Activated T-cell treated with anti-CD3 and anti-CD28 coated beads, Interleukin-2, amount 50 U/mL, for 24 hours (primary cell): Measurements from ENCODE around the gene IL21.

Experiments used
- DNase-seq: peaks from one replicate; pipeline ENCODE4 v3.0.0-alpha.2; 2020
- H3K27ac Mint-ChIP-seq: 2 replicates; pipeline ENCODE4 v1.8.0; 2020; ENCODE audit warnings: mild to moderate bottlenecking, mixed read lengths
- H3K27me3 Mint-ChIP-seq: 2 replicates; pipeline ENCODE4 v1.8.0; 2020; ENCODE audit warnings: mixed read lengths
- H3K36me3 Mint-ChIP-seq: 2 replicates; pipeline ENCODE4 v1.8.0; 2020; ENCODE audit warnings: low read depth, mixed read lengths
- H3K4me1 Mint-ChIP-seq: 2 replicates; pipeline ENCODE4 v1.8.0; 2020; ENCODE audit warnings: low read depth, mixed read lengths
- H3K4me3 Mint-ChIP-seq: 2 replicates; pipeline ENCODE4 v1.8.0; 2020; ENCODE audit warnings: mild to moderate bottlenecking, moderate library complexity, mixed read lengths
- H3K9me3 Mint-ChIP-seq: 2 replicates; pipeline ENCODE4 v1.8.0; 2020; ENCODE audit warnings: mixed read lengths

The IL21 gene

GRCh38 chr4:122617597-122618593, 3.0 kb downstream of the IL21 start:
- DNase-seq = no peak
- H3K9me3 Mint-ChIP-seq = no peaks in the 10 kb centered on the region
- no peaks in the 10 kb centered on the region for H3K27me3 Mint-ChIP-seq
- H3K27ac Mint-ChIP-seq = peak overlapping the region; percentile 81
- peaks cover 62% of the 10 kb centered on the region for H3K4me1 Mint-ChIP-seq
- peaks cover 53% of the 10 kb centered on the region for H3K36me3 Mint-ChIP-seq
- peak overlapping the region; percentile 81 for H3K4me3 Mint-ChIP-seq

GRCh38 chr4:122616915-122617596, 3.8 kb downstream of the IL21 start:
- peaks cover 51% of the 10 kb centered on the region for H3K36me3 Mint-ChIP-seq
- DNase-seq = no peak
- H3K27me3 Mint-ChIP-seq = no peaks in the 10 kb centered on the region
- peaks cover 56% of the 10 kb centered on the region for H3K4me1 Mint-ChIP-seq
- no peaks in the 10 kb centered on the region for H3K9me3 Mint-ChIP-seq
- peak overlapping the region; percentile 81 for H3K27ac Mint-ChIP-seq
- H3K4me3 Mint-ChIP-seq = peak overlapping the region; percentile 81

- Mint-ChIP-seq H3K4me3 (no peak overlapping the region), H3K27me3 (no peaks in the 10 kb centered on the region), H3K36me3 (peaks cover 43% of the 10 kb centered on the region), H3K4me1 (peaks cover 40% of the 10 kb centered on the region), H3K9me3 (no peaks in the 10 kb centered on the region), H3K27ac (no peak overlapping the region)
- DNase-seq = no peak
Measured at GRCh38 chr4:122614621-122615020, 6.2 kb downstream of the IL21 start.

- H3K9me3 Mint-ChIP-seq = no peaks in the 10 kb centered on the region
- no peak overlapping the region for H3K4me3 Mint-ChIP-seq
- H3K36me3 Mint-ChIP-seq = peaks cover 32% of the 10 kb centered on the region
- peaks cover 22% of the 10 kb centered on the region for H3K4me1 Mint-ChIP-seq
- no peak overlapping the region for H3K27ac Mint-ChIP-seq
- no peak for DNase-seq
- H3K27me3 Mint-ChIP-seq = no peaks in the 10 kb centered on the region
Measured at GRCh38 chr4:122612540-122612939, 8.3 kb downstream of the IL21 start.

GRCh38 chr4:122606364-122607043, 14.4 kb downstream of the IL21 start:
- DNase-seq = no peak
- Mint-ChIP-seq H3K4me1 (peaks cover 28% of the 10 kb centered on the region), H3K27me3 (peaks cover 7% of the 10 kb centered on the region), H3K27ac (no peak overlapping the region), H3K4me3 (no peak overlapping the region), H3K9me3 (no peaks in the 10 kb centered on the region), H3K36me3 (peaks cover 6% of the 10 kb centered on the region)

- Mint-ChIP-seq H3K36me3 (no peaks in the 10 kb centered on the region), H3K4me1 (peaks cover 29% of the 10 kb centered on the region), H3K9me3 (no peaks in the 10 kb centered on the region), H3K27ac (no peak overlapping the region), H3K27me3 (peaks cover 17% of the 10 kb centered on the region), H3K4me3 (no peak overlapping the region)
- DNase-seq = no peak
Measured at GRCh38 chr4:122604146-122604545, 16.7 kb downstream of the IL21 start.

- Mint-ChIP-seq H3K27me3 (peaks cover 17% of the 10 kb centered on the region), H3K9me3 (no peaks in the 10 kb centered on the region), H3K27ac (peak overlapping the region; percentile 67), H3K4me3 (no peak overlapping the region), H3K36me3 (no peaks in the 10 kb centered on the region), H3K4me1 (peaks cover 29% of the 10 kb centered on the region)
- DNase-seq = no peak
Measured at GRCh38 chr4:122603156-122603574, 17.7 kb downstream of the IL21 start.

- no peak for DNase-seq
- H3K9me3 Mint-ChIP-seq = no peaks in the 10 kb centered on the region
- H3K27ac Mint-ChIP-seq = peak overlapping the region; percentile 67
- peaks cover 17% of the 10 kb centered on the region for H3K27me3 Mint-ChIP-seq
- H3K36me3 Mint-ChIP-seq = no peaks in the 10 kb centered on the region
- H3K4me1 Mint-ChIP-seq = peaks cover 29% of the 10 kb centered on the region
- peak overlapping the region; percentile 34 for H3K4me3 Mint-ChIP-seq
Measured at GRCh38 chr4:122602277-122603142, 18.4 kb downstream of the IL21 start.

- Mint-ChIP-seq H3K4me1 (peaks cover 7% of the 10 kb centered on the region), H3K27me3 (no peaks in the 10 kb centered on the region), H3K4me3 (no peak overlapping the region), H3K9me3 (no peaks in the 10 kb centered on the region), H3K27ac (no peak overlapping the region), H3K36me3 (no peaks in the 10 kb centered on the region)
- no peak for DNase-seq
Measured at GRCh38 chr4:122591196-122591595, 29.7 kb downstream of the IL21 start.

GRCh38 chr4:122588453-122589238, 32.2 kb downstream of the IL21 start:
- no peak for DNase-seq
- Mint-ChIP-seq H3K27ac (no peak overlapping the region), H3K36me3 (no peaks in the 10 kb centered on the region), H3K4me3 (no peak overlapping the region), H3K27me3 (no peaks in the 10 kb centered on the region), H3K4me1 (peaks cover 25% of the 10 kb centered on the region), H3K9me3 (no peaks in the 10 kb centered on the region)

- Mint-ChIP-seq H3K36me3 (no peaks in the 10 kb centered on the region), H3K4me1 (peaks cover 52% of the 10 kb centered on the region), H3K9me3 (no peaks in the 10 kb centered on the region), H3K27ac (peak overlapping the region; percentile 87), H3K27me3 (no peaks in the 10 kb centered on the region), H3K4me3 (peak overlapping the region; percentile 47)
- DNase-seq = peak; percentile 51
Measured at GRCh38 chr4:122584519-122584918, 36.3 kb downstream of the IL21 start.

GRCh38 chr4:122583906-122584305, 37.0 kb downstream of the IL21 start:
- no peak for DNase-seq
- Mint-ChIP-seq H3K9me3 (no peaks in the 10 kb centered on the region), H3K4me3 (peak overlapping the region; percentile 47), H3K4me1 (peaks cover 58% of the 10 kb centered on the region), H3K27me3 (no peaks in the 10 kb centered on the region), H3K36me3 (no peaks in the 10 kb centered on the region), H3K27ac (peak overlapping the region; percentile 87)
